GM21723 (cell line): ENCODE results near the gene NUP93.
A peak's percentile ranks its signal among the peaks of the same experiment; 100 is the strongest.
"Not testable (repeated sequence)": the region's sequence is repeated elsewhere in the genome, so short reads cannot be mapped to it uniquely, and the experiment has no call there.

Experiments used
- ATAC-seq: cut with Tn5 transposase; IDR thresholded peaks from one replicate; pipeline ENCODE4 v1.9.1; 2021; ENCODE audit warnings: mild to moderate bottlenecking, moderate library complexity; ENCODE audit not compliant: unreplicated experiment

Gene NUP93

DNA sequence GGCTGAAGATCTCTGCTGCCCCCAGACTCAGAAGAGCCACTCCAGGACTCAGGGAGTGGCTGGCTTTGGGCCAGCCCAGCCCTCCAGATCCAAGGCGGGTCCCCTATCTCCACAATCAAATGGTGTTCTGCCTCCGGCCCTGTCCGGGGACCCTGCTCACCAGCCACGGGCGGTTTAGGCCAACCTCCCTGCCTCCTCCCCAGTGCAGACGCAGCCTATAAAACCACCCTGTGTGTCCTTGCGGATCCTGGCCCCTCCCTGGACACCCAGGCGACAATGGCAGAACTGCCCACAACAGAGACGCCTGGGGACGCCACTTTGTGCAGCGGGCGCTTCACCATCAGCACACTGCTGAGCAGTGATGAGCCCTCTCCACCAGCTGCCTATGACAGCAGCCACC is 135.0 kb downstream of the NUP93 start, which contains the start of gene SLC12A3:
TSS of gene SLC12A3 (plus strand) at position 248 of the 400 bp plus-strand sequence. CDS start at position 277, 29 bp downstream.
- ATAC-seq, result no peak

DNA sequence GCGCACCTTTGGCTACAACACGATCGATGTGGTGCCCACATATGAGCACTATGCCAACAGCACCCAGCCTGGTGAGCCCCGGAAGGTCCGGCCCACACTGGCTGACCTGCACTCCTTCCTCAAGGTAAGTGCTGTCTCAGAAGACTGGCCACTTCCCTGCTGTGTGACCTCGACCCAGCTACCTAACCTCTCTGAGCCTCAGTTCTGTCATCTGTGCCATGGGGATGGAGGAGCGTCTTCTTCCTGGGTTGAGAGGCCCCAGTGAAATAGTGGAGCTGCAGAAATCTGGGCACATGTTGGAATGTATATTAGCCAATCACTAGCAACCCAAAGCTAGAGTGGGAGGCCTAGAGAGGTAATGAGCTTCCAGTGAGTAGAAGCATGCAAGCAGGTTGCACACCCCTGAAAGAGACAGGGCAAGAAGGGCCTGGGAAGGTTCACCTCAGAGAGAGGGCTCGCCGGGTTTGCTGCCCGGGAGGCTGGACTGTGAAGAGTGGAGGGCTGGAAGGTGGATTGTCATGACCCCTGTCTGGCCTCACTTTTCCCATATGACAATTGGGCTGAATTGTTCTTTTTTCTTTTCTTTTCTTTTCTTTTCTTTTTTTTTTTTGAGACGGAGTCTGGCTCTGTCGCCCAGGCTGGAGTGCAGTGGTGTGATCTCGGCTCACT is 135.6 kb downstream of the NUP93 start:
- ATAC-seq, result no peak

DNA sequence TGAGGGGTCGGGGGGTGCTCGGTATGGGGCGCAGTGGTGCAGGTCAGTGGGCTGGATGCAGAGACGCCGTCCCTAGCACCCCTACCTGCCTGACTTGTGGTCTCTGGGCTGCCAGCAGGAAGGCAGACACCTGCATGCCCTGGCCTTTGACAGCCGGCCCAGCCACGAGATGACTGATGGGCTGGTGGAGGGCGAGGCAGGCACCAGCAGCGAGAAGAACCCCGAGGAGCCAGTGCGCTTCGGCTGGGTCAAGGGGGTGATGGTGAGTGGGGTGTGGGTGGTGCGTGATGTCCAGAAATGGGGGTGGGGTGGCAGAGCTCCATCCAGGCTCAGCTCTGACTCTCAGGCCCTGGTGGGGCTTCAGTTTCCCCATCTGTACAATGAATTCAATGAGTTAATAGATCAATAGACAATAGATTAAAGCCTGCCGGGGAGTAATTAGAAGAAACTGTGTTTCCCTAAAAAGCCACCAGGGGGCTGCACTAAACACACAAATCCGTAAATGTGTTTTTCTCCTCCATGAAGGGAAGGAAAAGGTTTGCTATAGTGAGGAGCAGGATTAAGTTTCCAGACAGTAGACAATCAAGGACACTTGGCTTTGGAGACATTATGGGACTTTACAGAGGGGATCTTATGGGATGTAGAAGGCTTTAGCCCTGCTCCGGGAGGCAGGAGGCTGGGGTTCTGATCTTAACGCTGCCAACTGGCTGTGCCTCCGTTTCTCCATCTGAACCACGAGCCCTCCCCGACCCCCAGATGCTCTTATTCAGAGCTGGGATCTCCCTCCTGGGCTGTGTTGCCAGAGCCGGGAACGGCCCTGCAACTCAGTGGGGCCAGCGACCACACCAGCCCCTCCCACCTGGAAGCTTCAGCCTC is 137.3 kb downstream of the NUP93 start:
- no peak for ATAC-seq

DNA sequence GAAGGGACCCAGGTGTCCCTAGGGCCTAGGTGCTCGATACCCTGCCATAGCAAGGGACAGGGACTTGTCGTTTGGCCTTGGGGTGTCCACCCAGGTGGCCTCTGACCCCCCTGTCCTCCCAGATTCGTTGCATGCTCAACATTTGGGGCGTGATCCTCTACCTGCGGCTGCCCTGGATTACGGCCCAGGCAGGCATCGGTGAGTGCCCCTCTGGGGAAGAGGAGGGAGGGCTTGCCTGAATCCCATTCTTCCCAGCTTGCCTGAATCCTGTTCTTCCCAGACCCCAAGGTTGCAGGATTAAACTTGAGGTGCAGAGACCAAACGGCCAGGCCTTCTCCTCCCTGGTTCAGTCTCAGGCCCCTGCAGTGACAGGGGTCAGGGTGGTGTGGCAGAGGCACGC is 138.2 kb downstream of the NUP93 start:
- ATAC-seq, result no peak

DNA sequence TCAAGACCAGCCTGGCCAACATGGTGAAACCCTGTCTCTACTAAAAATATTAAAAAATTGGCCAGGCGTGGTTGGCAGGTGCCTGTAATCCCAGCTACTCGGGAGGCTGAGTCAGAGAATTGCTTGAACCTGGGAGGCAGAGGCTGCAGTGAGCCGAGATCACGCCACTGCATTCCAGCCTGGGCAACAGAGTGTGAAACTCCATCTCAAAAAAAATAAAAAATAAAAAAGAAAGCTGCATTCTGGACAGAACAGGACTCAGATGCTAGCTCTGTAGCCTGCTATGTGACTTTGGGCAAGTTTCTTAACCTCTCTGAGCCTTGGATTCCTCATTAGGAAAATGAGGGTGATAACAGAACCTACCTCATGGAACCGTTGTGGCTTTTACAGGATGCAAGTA is 138.8 kb downstream of the NUP93 start:
- not testable (repeated sequence) for ATAC-seq

DNA sequence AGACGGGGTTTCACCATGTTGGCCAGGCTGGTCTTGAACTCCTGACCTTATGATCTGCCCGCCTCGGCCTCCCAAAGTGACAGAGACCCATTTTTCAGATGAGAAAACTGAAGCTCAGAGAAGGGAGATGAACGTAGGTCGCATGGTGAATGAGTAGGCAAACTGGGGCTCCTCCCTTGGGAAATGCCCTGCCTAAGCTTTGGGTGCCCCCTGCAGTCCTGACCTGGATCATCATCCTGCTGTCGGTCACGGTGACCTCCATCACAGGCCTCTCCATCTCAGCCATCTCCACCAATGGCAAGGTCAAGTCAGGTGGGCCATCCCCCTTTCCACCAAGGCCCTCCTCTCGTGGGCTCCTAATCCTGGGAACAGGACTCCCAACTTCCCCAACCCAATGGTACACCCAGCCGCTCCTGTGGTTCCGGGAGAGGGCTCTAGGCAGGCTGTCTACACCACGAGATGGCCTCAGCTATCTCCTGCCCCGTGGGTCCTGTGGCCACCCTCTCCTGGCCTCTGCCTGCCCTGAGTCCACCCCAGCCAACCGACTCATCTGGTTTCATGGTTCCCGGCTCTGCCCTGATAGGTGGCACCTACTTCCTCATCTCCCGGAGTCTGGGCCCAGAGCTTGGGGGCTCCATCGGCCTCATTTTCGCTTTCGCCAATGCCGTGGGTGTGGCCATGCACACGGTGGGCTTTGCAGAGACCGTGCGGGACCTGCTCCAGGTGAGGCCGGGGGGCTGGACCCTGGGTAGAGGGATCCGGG is 139.8 kb downstream of the NUP93 start:
- ATAC-seq, result no peak

DNA sequence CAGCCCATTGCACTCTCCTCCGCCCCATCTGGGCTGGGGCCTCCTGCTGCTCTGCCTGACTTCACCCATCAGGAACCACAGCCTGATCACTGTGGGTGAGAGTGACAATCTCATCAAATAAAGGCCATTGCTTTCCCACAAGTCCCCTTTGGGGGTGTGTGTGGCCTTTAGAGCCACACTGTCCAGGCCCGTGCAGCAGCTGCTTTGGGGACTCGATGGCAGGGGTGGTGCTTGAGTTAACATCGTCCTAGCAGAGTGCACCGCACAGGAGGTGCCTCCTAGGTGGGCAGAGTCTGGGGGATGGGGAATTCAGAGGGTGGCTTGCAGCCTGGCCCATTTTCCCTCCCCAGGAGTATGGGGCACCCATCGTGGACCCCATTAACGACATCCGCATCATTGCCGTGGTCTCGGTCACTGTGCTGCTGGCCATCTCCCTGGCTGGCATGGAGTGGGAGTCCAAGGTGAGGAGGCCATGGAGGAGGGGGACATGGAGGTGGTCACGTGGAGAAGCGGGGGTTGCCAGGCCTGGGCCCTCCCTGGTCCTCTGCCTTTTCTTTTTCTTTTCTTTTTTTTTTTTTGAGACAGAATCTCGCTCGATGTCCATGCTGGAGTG is 140.5 kb downstream of the NUP93 start:
- no peak for ATAC-seq

DNA sequence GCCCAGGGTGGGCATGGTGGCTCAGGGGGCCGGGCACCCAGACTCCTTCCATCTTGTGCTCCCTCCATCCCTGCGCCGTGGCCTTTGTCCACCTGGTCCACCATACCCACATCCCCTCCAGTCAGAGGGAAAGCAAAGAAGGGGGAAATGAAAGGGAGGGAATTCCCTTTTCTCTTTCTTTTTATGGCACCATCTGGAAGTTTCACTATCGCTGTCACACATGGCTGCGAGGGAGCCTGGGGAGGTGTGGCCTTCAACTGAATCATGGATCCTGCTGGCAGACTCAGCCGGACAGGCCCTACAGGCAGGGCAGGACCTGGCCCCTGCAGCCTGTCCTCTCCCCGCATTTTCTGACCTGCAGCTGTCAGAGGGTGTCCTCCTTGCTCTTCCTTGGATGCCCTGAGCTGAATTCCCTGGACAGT is 141.3 kb downstream of the NUP93 start:
- peak; percentile 45 for ATAC-seq

DNA sequence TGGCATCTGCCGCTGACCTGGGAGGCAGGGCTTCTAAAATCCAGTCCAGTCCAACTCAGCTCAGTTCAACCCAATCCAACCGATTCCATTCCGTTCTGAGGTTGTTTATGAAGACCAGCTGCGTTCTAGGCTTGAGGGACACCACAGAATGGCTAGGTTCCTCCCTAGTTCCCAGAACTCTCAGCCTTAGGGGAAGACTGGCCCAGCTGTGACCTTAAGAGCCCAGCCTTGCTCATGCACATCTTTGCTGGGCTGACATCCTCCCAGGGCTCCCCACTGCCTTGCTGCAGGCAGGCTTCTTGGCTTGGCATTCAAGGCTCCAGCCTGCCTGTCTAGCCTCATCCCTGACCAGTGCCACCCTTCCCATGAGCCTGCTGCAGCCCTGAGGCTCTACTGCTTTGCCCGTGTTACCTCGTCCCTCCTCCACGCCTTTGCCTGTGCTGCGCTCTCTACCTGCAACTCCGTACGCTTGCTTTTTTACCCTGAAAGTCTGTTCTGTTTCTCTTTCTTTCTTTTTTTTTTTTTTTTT is 143.0 kb downstream of the NUP93 start:
- no peak for ATAC-seq

DNA sequence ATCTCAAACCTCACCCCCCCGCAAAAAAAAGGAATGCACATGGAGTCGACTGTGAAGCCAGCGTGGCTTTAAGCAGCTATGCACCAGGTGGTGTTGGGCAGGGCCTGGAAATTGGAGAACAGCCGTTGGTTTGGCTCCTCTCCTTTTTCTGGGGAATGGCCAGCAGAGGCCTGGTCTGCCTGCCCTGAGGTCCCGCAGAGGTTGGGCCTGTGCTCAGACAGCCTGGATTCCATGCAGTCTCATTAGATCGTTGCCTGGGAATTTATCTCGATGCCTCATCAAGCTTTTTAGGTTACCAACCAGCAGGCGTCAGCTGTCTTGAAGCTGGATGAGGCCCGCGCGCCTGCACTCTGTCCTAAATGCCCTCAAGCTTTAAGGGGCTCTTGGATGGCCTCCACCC is 144.9 kb downstream of the NUP93 start:
- no peak for ATAC-seq

DNA sequence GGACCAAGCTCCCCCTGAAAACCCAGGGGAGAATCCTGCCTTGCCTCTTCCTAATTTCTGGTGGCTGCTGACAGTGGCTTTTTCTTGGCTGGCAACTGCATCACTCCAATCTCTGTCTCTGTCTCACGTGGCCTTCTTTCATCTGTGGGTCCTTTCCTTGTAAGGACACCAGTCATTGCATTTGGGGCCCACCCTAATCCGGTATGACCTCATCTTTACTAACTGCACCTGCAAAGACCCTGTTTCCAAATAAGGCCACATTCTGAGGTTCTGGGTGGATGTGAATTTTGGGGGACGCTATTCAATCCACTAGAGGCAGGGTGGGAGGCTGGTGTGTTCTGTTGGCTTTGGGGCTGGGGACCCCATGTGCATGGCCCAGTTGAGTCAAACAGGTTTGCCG is 146.1 kb downstream of the NUP93 start:
- ATAC-seq, result no peak

DNA sequence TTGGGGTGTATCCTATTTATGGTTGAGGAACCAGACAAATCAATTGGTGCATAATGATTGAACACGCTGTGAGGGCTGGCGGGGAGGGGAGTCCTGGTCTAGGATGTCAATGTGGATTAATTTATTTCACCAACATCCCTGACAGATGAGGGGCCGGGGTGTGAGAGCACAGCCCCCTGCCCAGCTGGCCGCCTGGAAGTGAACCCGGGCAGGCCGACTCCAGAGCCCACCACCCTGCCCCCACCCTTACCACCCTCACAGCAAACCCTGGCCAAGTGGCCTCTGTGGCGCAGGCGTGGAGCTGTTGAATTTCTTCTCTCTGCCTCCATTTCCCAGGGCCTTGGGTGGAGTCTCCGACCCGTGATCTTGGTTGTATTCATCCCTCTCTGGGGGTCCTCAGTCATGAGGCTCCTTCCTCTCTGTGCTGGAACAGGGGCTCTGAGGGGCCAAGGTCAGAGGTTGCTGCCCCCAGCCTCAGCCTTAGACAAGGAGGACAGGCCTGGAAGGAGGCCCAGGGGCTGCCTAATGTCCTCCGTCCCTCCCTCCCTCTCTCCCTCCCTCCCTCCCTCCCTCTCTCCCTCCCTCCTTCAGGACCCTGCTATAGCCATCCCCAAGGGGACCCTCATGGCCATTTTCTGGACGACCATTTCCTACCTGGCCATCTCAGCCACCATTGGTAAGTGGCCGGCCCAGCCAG is 147.7 kb downstream of the NUP93 start:
- no peak for ATAC-seq

DNA sequence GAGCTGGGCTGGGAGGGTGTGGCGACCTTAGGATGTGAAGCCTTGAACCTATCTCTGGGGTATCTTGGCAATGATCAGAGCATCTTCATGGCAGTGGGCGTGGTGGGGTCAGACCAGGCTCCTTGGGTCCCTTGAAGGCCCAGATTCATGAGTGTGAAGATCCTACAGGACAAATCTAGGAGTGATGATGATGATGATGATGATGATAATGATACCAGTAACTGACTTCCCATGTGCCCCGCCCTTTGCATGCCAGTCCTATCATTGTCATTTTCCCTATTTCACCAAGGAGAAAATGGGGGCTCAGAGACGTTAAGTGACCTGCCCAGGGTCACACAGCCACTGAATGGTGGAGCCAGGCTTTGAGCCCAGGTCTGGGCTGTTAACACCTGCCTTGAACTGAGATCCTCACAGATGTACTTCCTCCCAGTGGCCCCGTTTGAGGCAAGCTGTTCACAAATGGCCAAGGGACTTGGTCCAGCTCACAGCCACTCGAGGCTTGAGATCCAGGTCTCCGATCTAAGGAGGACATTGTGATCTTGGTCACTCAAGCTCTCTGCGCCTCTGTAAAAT is 148.4 kb downstream of the NUP93 start:
- no peak for ATAC-seq

DNA sequence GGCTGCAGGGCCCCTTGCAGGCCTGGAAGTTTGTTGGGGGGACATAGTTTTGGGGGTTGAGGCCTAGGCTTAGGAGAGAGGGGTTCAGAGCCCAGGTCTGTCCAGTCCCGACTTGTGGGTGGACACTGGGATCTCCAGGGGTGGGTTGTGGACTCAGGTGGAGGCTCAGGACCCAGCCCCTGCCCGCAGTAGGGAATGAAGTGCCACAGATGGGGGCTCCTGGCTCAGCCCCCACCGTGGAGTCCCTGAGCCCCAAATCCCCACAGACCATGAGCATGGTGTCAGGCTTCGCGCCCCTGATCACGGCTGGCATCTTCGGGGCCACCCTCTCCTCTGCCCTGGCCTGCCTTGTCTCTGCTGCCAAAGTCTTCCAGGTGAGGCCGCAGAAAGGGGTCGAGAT is 149.3 kb downstream of the NUP93 start:
- no peak for ATAC-seq

DNA sequence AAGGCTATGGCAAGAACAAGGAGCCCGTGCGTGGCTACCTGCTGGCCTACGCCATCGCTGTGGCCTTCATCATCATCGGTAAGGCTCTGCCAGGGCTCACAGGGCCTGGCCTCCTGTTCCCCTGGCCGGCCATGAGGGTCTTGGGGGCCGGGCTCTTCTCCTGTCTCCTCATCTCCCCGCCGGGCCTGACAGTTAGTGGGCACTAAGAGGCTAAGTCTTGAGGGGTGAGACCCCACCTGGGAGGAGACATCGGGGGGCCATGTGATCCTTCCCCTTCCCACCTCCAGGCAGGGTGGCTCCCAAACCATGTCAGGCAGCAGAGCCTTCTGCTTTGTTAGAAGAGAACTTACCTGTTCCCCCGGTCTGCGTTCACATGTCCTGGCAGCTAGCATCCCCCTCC is 150.2 kb downstream of the NUP93 start:
- no peak for ATAC-seq

DNA sequence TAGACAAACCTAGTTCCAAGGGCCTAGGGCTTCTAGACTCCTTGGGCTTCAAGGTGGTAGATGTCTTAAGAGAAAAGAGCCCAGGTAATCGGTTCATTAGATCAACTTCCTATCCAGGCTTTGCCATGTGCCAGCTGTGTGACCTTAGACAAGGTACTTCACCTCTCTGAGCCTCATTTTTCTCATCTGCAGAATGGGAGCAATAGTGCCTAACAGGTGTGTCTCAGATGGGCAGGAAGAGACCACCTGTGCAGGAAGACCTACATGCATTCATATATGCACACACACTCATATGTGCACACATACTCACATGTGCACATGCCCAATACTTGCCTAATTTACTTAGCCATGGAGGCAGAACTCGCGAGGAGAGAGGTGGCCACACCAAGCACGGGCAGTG is 150.8 kb downstream of the NUP93 start:
- ATAC-seq, result no peak

DNA sequence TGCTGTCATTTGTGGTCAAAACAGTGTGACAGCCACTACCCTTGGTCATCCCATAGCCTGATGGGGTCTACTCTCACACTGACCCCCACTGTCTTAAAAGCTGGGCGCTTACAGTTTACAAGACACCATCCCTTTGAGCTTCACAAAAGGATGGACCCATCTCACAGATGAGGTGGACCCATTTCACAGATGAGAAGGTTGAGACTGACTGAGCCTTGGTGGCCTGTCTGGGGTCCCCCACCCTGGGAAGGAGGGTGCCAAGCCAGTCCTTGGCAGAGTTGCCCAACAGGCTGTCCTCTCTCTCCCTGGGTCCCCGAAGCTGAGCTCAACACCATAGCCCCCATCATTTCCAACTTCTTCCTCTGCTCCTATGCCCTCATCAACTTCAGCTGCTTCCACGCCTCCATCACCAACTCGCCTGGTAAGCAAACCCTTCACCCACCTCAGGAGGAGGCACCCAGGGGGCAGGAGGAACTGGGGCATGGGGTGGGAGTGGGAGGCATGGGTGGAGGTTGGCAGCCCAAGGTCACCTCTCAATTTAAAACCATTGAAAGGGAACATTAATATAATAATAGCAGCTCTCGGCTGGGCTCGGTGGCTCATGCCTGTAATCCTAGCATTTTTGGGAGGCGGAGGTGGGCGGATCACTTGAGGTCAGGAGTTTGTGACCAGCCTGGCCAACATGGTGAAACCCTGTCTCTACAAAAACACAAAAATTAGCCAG is 152.3 kb downstream of the NUP93 start:
- ATAC-seq, result no peak

DNA sequence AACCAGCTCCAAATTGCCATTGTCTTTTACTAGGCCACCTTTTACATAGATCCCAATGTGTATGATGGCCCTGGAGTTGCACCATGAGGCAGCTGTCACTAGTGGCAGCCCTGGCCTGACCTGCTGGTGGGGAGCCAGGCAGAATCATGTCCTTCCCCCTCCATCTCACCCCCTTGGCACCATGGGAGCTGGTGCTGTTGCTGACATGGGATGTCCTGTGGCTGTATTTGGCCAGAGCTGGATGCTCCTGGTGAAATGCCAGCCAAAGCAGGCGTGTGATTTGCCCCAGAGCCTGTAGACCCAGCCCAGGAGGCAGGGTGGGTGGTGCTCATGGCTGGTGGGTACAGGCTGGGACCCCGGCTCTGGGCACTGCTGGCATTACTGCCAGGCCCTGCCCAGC is 153.7 kb downstream of the NUP93 start:
- no peak for ATAC-seq

DNA sequence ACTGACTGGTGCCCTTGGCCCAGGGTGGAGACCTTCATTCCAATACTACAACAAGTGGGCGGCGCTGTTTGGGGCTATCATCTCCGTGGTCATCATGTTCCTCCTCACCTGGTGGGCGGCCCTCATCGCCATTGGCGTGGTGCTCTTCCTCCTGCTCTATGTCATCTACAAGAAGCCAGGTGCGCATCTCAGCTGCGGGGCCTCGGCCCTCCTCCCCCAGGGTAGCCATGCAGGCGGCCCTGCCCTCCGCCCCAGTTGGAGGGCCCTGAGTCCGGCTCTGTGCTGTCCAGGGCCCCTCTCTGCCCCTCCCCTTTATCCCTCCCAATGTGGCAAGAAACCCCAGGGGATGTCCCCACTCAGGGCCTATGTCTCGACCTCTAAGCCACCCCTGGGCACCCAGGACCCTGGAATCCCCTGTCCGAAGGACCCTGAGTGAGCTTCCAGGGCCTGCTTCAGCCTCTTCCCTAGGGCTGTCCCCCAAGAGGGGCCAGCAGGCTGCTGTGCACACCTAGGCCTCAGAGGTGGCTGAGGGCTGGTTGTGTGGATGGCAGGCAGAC is 154.2 kb downstream of the NUP93 start:
- ATAC-seq, result no peak
